SK-N-SH (cell line): Measurements from ENCODE around the gene PDK1. TPM values are rescaled to one million over a fixed set of nuclear protein-coding genes. Genes with fewer than 3 reads are reported as not detected.
A peak's percentile ranks its signal among the peaks of the same experiment; 100 is the strongest.

ENCODE experiments used
- CTCF ChIA-PET: fragments of 300-600, 350-600 bp; formaldehyde crosslinking; extraction: SDS; loops from one replicate; lab custom pipeline; 2021; lab: Yijun Ruan, JAX
- POLR2A ChIA-PET: fragments of 350-600 bp; sonication (Branson Sonifier 250); formaldehyde crosslinking; extraction: SDS; loops from one replicate; lab custom pipeline; 2020; ENCODE audit warnings: antibody characterized with exemption, inconsistent platforms; lab: Yijun Ruan, JAX
- DNase-seq: peaks from one replicate; pipeline ENCODE4 v3.0.0; 2012
- H2AFZ ChIP-seq: fragments of 200-600 bp; sonication (generic); 2 replicates; pipeline ENCODE4 v1.8.1; 2016; ENCODE audit warnings: antibody characterized with exemption, mild to moderate bottlenecking, low read depth
- H3F3A ChIP-seq: fragments of 200-600 bp; sonication (generic); replicated peaks from 2 replicates; pipeline ENCODE3; 2016; ENCODE audit warnings: antibody characterized with exemption, mild to moderate bottlenecking; ENCODE audit not compliant: insufficient read depth
- H3K27ac ChIP-seq, 2 experiments: fragments of 200-500 bp in 1 of 2; fragments of 200-600 bp in 1 of 2; sonication (Bioruptor generic) in 1 of 2; sonication (generic), shearing (Covaris generic) in 1 of 2; 2 replicates each; pipeline versions ENCODE4 v1.5.1 to v1.6.1; 2014 to 2016; ENCODE audit warnings: low read depth in 2 of 2, inconsistent platforms in 1 of 2, low read length in 1 of 2, mild to moderate bottlenecking in 1 of 2, mixed read lengths in 1 of 2
- H3K27me3 ChIP-seq: fragments of 200-600 bp; sonication (generic), shearing (Covaris generic); 2 replicates; pipeline ENCODE4 v1.6.1; 2016; ENCODE audit warnings: mixed run types; ENCODE audit not compliant: insufficient read depth
- H3K36me3 ChIP-seq, 2 experiments: fragments of 200-500 bp in 1 of 2; fragments of 200-600 bp in 1 of 2; sonication (Bioruptor generic) in 1 of 2; sonication (generic) in 1 of 2; replicated peaks in 1 of 2; 2 replicates each; pipeline versions ENCODE3 to v1.5.1; 2014 to 2016; ENCODE audit warnings: low read length in 1 of 2, mild to moderate bottlenecking in 1 of 2; ENCODE audit not compliant: insufficient read depth in 2 of 2, control insufficient read depth in 1 of 2
- H3K4me1 ChIP-seq, 2 experiments: fragments of 200-500 bp in 1 of 2; fragments of 200-600 bp in 1 of 2; sonication (Bioruptor generic) in 1 of 2; sonication (generic), shearing (Covaris generic) in 1 of 2; 2 replicates each; pipeline versions ENCODE4 v1.5.1 to v1.6.1; 2014 to 2016; ENCODE audit warnings: low read depth in 1 of 2, low read length in 1 of 2, mixed run types in 1 of 2; ENCODE audit not compliant: insufficient read depth in 2 of 2, control insufficient read depth in 1 of 2
- H3K4me2 ChIP-seq: fragments of 200-600 bp; sonication (generic), shearing (Covaris generic); 2 replicates; pipeline ENCODE4 v1.6.1; 2017; ENCODE audit warnings: mixed run types
- H3K4me3 ChIP-seq, 2 experiments: fragments of 200-500 bp in 1 of 2; fragments of 200-600 bp in 1 of 2; sonication (Bioruptor generic) in 1 of 2; sonication (generic), shearing (Covaris generic) in 1 of 2; 2 replicates each; pipeline versions ENCODE4 v1.5.1 to v1.8.1; 2014 to 2016; ENCODE audit warnings: low read depth in 2 of 2, inconsistent platforms in 1 of 2, low read length in 1 of 2, mild to moderate bottlenecking in 1 of 2, mixed read lengths in 1 of 2, moderate library complexity in 1 of 2
- H3K79me2 ChIP-seq: fragments of 200-600 bp; sonication (generic); 2 replicates; pipeline ENCODE4 v1.8.1; 2017; ENCODE audit warnings: mild to moderate bottlenecking; ENCODE audit not compliant: insufficient read depth
- H3K9ac ChIP-seq: fragments of 200-600 bp; sonication (generic); 2 replicates; pipeline ENCODE4 v1.6.1; 2017; ENCODE audit warnings: mixed run types
- H3K9me2 ChIP-seq: fragments of 200-600 bp; sonication (generic); 2 replicates; pipeline ENCODE4 v1.6.1; 2017; ENCODE audit warnings: mixed run types
- H3K9me3 ChIP-seq: fragments of 200-600 bp; sonication (generic); 2 replicates; pipeline ENCODE4 v1.6.1; 2017; ENCODE audit warnings: mixed run types, mild to moderate bottlenecking, moderate library complexity
- H4K20me1 ChIP-seq: fragments of 200-600 bp; sonication (generic); 2 replicates; pipeline ENCODE4 v1.6.1; 2017; ENCODE audit warnings: mild to moderate bottlenecking, mixed run types; ENCODE audit not compliant: insufficient read depth
- FOSL2 ChIP-seq: IDR thresholded peaks from 2 replicates; pipeline ENCODE4 v1.4.0; 2012; ENCODE audit warnings: low read depth, mild to moderate bottlenecking, moderate library complexity, borderline replicate concordance
- FOXM1 ChIP-seq: IDR thresholded peaks from 2 replicates; pipeline ENCODE4 v1.4.0; 2012; ENCODE audit warnings: low read depth, mild to moderate bottlenecking
- JUND ChIP-seq: IDR thresholded peaks from 2 replicates; pipeline ENCODE4 v1.4.0; 2012
- MAX ChIP-seq: IDR thresholded peaks from 2 replicates; pipeline ENCODE4 v1.4.0; 2012; ENCODE audit warnings: low read depth
- NFIC ChIP-seq: IDR thresholded peaks from 2 replicates; pipeline ENCODE4 v1.4.0; 2012; ENCODE audit warnings: borderline replicate concordance
- PBX3 ChIP-seq: IDR thresholded peaks from 2 replicates; pipeline ENCODE4; 2012
- POLR2AphosphoS5 ChIP-seq: IDR thresholded peaks from 2 replicates; pipeline ENCODE4 v1.6.1; 2012; ENCODE audit warnings: low read depth, low read length
- RCOR1 ChIP-seq: fragments of 150-350 bp; IDR thresholded peaks from 2 replicates; pipeline ENCODE4 v1.6.1; 2017; ENCODE audit warnings: antibody characterized with exemption, low read length
- REST ChIP-seq: IDR thresholded peaks from 2 replicates; pipeline ENCODE4 v1.6.1; 2012; ENCODE audit warnings: mild to moderate bottlenecking, low read depth, low read length, moderate library complexity
- RFX5 ChIP-seq: IDR thresholded peaks from 2 replicates; pipeline ENCODE4 v1.6.1; 2012; ENCODE audit warnings: mild to moderate bottlenecking, improper control_type of control experiment, low read length
- SIN3A ChIP-seq: IDR thresholded peaks from 2 replicates; pipeline ENCODE4 v1.6.1; 2012; ENCODE audit warnings: low read depth, mild to moderate bottlenecking, low read length, moderate library complexity, borderline replicate concordance
- SMC3 ChIP-seq: IDR thresholded peaks from 2 replicates; pipeline ENCODE4 v1.6.1; 2012; ENCODE audit warnings: low read depth, low read length, improper control_type of control experiment
- TAF1 ChIP-seq: IDR thresholded peaks from 2 replicates; pipeline ENCODE4 v1.6.1; 2012; ENCODE audit warnings: low read depth, mild to moderate bottlenecking, low read length, moderate library complexity, borderline replicate concordance
- TCF12 ChIP-seq: IDR thresholded peaks from 2 replicates; pipeline ENCODE4 v1.4.0; 2012
- TEAD4 ChIP-seq: IDR thresholded peaks from 2 replicates; pipeline ENCODE4 v1.4.0; 2012; ENCODE audit warnings: mild to moderate bottlenecking, borderline replicate concordance; ENCODE audit not compliant: insufficient read depth
- USF1 ChIP-seq: IDR thresholded peaks from 2 replicates; pipeline ENCODE4 v1.4.0; 2012; ENCODE audit warnings: low read depth, borderline replicate concordance
- YY1 ChIP-seq: IDR thresholded peaks from 2 replicates; pipeline ENCODE4 v1.4.0; 2012; ENCODE audit warnings: low read depth, mild to moderate bottlenecking
- ZBTB33 ChIP-seq: IDR thresholded peaks from 2 replicates; pipeline ENCODE4 v1.4.0; 2012; ENCODE audit warnings: low read depth, borderline replicate concordance
- WGBS: methylation state at CpG from one replicate; pipeline ENCODE4 v1.1.6; 2017; ENCODE audit warnings: low lambda C conversion rate; 5-methylcytosine and 5-hydroxymethylcytosine counted together
- polyA plus RNA-seq, 3 experiments: library from polyadenylated mRNA; depleted of rRNA; stranded (reverse); fragments of >200 nt; gene quantifications; 2 replicates each; pipeline ENCODE4 v1.2.3, GENCODE V29; 2012

PDK1 gene
- polyA plus RNA-seq, 1 of the 3 experiments (the other 2 are of a cell fraction), result 5.3 TPM

GRCh38 chr2:172597176-172597842 is 41.4 kb downstream of the PDK1 start:
- H3K9me3 ChIP-seq, result no peaks in the 10 kb centered on the region; the same call in 1 of the 2 replicates
- DNase-seq, result no peak
- peaks cover 2 to 17% of the 10 kb centered on the region in 2 experiments for H3K4me1 ChIP-seq
- TF ChIP-seq SMC3 (no peak), PBX3 (no peak), TCF12 (no peak), TAF1 (no peak), USF1 (no peak), NFIC (no peak), FOXM1 (no peak)
- TF ChIP-seq, all 33 proteins: peak for 0
- ChIA-PET POLR2A (interaction anchor here (0.6 kb wide), 1 partner anchor 27 kb away, joined by 4 read pairs; no protein-coding TSS in a partner anchor), CTCF (interaction anchor here (1.0 to 1.6 kb wide), 3 partner anchors 12 to 334 kb away, joined by 3 to 9 read pairs (median 3); no protein-coding TSS in a partner anchor)
- H3K4me2 ChIP-seq, result no peak overlapping the region
- H3K4me3 ChIP-seq, result no peak overlapping the region
- WGBS, result 99% methylated on average over 3 of the region's 3 CpGs
- peaks cover 7% of the 10 kb centered on the region for H3F3A ChIP-seq
- H3K27ac ChIP-seq, result no peak overlapping the region
- H2AFZ ChIP-seq, result no peak overlapping the region
- peaks cover 17 to 27% of the 10 kb centered on the region in 2 experiments for H3K36me3 ChIP-seq
- H3K9ac ChIP-seq, result no peak overlapping the region
- no peaks in the 10 kb centered on the region for H3K79me2 ChIP-seq
- no peaks in the 10 kb centered on the region for H3K27me3 ChIP-seq
- H4K20me1 ChIP-seq, result no peaks in the 10 kb centered on the region
- no peaks in the 10 kb centered on the region for H3K9me2 ChIP-seq

GRCh38 chr2:172599947-172600346 is 44.1 kb downstream of the PDK1 start:
- peaks cover 0 to 17% of the 10 kb centered on the region in 2 experiments for H3K4me1 ChIP-seq
- H3K79me2 ChIP-seq, result no peaks in the 10 kb centered on the region
- H3K27me3 ChIP-seq, result no peaks in the 10 kb centered on the region
- no peak overlapping the region for H3K9ac ChIP-seq
- H3K9me2 ChIP-seq, result no peaks in the 10 kb centered on the region
- CTCF ChIA-PET, result interaction anchor here (0.7 kb wide), 1 partner anchor 107 kb away, joined by 3 read pairs; no protein-coding TSS in a partner anchor
- no peak overlapping the region; a peak in 1 of 4 replicates for H3K27ac ChIP-seq
- H3K4me3 ChIP-seq, result no peak overlapping the region
- no peaks in the 10 kb centered on the region; the same call in 1 of the 2 replicates for H3K9me3 ChIP-seq
- H2AFZ ChIP-seq, result no peak overlapping the region
- H4K20me1 ChIP-seq, result no peaks in the 10 kb centered on the region
- H3F3A ChIP-seq, result peaks cover 7% of the 10 kb centered on the region
- H3K4me2 ChIP-seq, result 0 out of 2 replicates have a peak overlapping the region, but pooled peaks have one; percentile 3
- POLR2A ChIA-PET, result no interaction called here
- 50% methylated on average over 1 of the region's 1 CpG for WGBS
- no peak for DNase-seq
- peaks cover 15 to 21% of the 10 kb centered on the region in 2 experiments for H3K36me3 ChIP-seq
- TF ChIP-seq JUND, result no peak
- TF ChIP-seq TEAD4, result no peak
- TF ChIP-seq REST, result no peak
- TF ChIP-seq YY1, result no peak
- no peak for TF ChIP-seq RCOR1
- TF ChIP-seq TCF12, result no peak
- no peak for TF ChIP-seq TAF1
- no peak for TF ChIP-seq MAX
- no peak for TF ChIP-seq NFIC
- no peak for TF ChIP-seq RFX5
- no peak for TF ChIP-seq ZBTB33
- TF ChIP-seq SIN3A, result no peak
- TF ChIP-seq FOSL2, result no peak
- no peak for TF ChIP-seq POLR2AphosphoS5
